ENCODE data around the gene TRMT5.

The TRMT5 gene

DNA sequence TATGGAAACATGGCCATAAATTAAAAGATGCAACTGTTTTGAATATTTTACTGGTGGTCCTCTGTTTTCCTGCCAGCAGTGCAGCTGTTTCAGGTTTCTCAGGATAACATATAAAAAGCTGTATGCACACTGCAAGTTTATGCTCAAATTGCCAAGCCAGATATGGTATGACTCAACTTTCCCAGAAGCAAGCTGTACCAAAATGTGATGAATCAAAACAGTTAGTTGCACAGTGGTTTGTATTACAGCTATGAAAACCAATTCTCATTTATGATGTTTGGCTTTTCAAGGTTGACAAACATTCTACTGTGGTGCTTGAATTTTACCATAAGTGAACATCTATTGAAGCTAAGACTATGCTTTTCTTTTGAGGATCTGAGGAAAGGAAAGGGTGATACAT, 15.5 kb downstream of the TRMT5 start:
- Histone ChIP-seq H2AK5ac (ENCODE audit: low read length) (no peak overlapping the region), H3K27ac (ENCODE audit: low read depth, low read length) (no peak overlapping the region), H3K9ac (ENCODE audit: low read length) (no peak overlapping the region), H4K12ac (ENCODE audit: low read depth, low read length) (no peak overlapping the region), H2BK12ac (ENCODE audit: low read length) (no peak overlapping the region), H3K4me1 (ENCODE audit: control insufficient read depth in 1 of 2, insufficient read depth in 2 of 2, low read length in 2 of 2) (no peaks in the 10 kb centered on the region), H4K8ac (ENCODE audit: low read depth, low read length) (no peak overlapping the region), H3K4me3 (ENCODE audit: low read depth, low read length) (no peak overlapping the region), H3K4ac (ENCODE audit: low read depth, low read length) (no peak overlapping the region), H3K4me2 (ENCODE audit: low read length) (no peak overlapping the region), H3K27me3 (ENCODE audit: insufficient read depth, low read length) (no peaks in the 10 kb centered on the region), H3K79me1 (ENCODE audit: low read length) (no peaks in the 10 kb centered on the region), H3K9me3 (ENCODE audit: insufficient read depth, low read depth, low read length) (no peaks in the 10 kb centered on the region), H2BK5ac (ENCODE audit: low read depth, low read length, poor library complexity) (no peak overlapping the region), H4K91ac (ENCODE audit: low read depth, low read length) (no peak overlapping the region), H3K18ac (ENCODE audit: low read length) (no peak overlapping the region), H2BK120ac (ENCODE audit: insufficient read depth, low read length, poor library complexity) (no peak overlapping the region), H2AFZ (ENCODE audit: insufficient read depth, low read length, poor library complexity) (no peak overlapping the region), H3K36me3 (ENCODE audit: control insufficient read depth in 1 of 2, insufficient read depth in 2 of 2, low read length in 2 of 2) (peaks cover 0 to 2% of the 10 kb centered on the region in 2 experiments), H3K23ac (ENCODE audit: low read length) (no peak overlapping the region), H3K79me2 (ENCODE audit: control insufficient read depth, insufficient read depth, low read length, poor library complexity) (no peaks in the 10 kb centered on the region), H3K14ac (ENCODE audit: low read length) (no peak overlapping the region)
- no peak for DNase-seq

- Histone ChIP-seq H2BK120ac (ENCODE audit: insufficient read depth, low read length, poor library complexity) (no peak overlapping the region), H2BK12ac (ENCODE audit: low read length) (no peak overlapping the region), H3K79me1 (ENCODE audit: low read length) (no peaks in the 10 kb centered on the region), H3K79me2 (ENCODE audit: control insufficient read depth, insufficient read depth, low read length, poor library complexity) (no peaks in the 10 kb centered on the region), H2BK5ac (ENCODE audit: low read depth, low read length, poor library complexity) (no peak overlapping the region), H3K9me3 (ENCODE audit: insufficient read depth, low read depth, low read length) (no peaks in the 10 kb centered on the region), H3K4me3 (ENCODE audit: low read depth, low read length) (no peak overlapping the region), H3K4ac (ENCODE audit: low read depth, low read length) (no peak overlapping the region), H4K8ac (ENCODE audit: low read depth, low read length) (no peak overlapping the region), H3K27me3 (ENCODE audit: insufficient read depth, low read length) (no peaks in the 10 kb centered on the region), H3K18ac (ENCODE audit: low read length) (no peak overlapping the region), H4K91ac (ENCODE audit: low read depth, low read length) (no peak overlapping the region), H3K14ac (ENCODE audit: low read length) (no peak overlapping the region), H3K23ac (ENCODE audit: low read length) (no peak overlapping the region), H3K36me3 (ENCODE audit: control insufficient read depth in 1 of 2, insufficient read depth in 2 of 2, low read length in 2 of 2) (peaks cover 0 to 2% of the 10 kb centered on the region in 2 experiments), H2AK5ac (ENCODE audit: low read length) (no peak overlapping the region), H3K4me2 (ENCODE audit: low read length) (no peak overlapping the region), H3K9ac (ENCODE audit: low read length) (no peak overlapping the region), H4K12ac (ENCODE audit: low read depth, low read length) (no peak overlapping the region), H2AFZ (ENCODE audit: insufficient read depth, low read length, poor library complexity) (no peak overlapping the region), H3K4me1 (ENCODE audit: control insufficient read depth in 1 of 2, insufficient read depth in 2 of 2, low read length in 2 of 2) (no peaks in the 10 kb centered on the region), H3K27ac (ENCODE audit: low read depth, low read length) (no peak overlapping the region)
- no CpG with 5 or more reads among the region's 2 CpGs for WGBS (ENCODE audit: extremely low coverage, insufficient coverage, insufficient read length)
- no peak for DNase-seq
Measured at GRCh38 chr14:60964904-60965303, 16.0 kb downstream of the TRMT5 start.

- no peak overlapping the region for H3K4me2 ChIP-seq (ENCODE audit: low read length)
- no peaks in the 10 kb centered on the region for H3K27me3 ChIP-seq (ENCODE audit: insufficient read depth, low read length)
- H3K4me1 ChIP-seq (ENCODE audit: control insufficient read depth in 1 of 2, insufficient read depth in 2 of 2, low read length in 2 of 2) = no peaks in the 10 kb centered on the region
- no peak overlapping the region for H2AFZ ChIP-seq (ENCODE audit: insufficient read depth, low read length, poor library complexity)
- WGBS (ENCODE audit: extremely low coverage, insufficient coverage, insufficient read length) = no CpG with 5 or more reads among the region's 2 CpGs
- H3K23ac ChIP-seq (ENCODE audit: low read length) = no peak overlapping the region
- peaks cover 0 to 2% of the 10 kb centered on the region in 2 experiments for H3K36me3 ChIP-seq (ENCODE audit: control insufficient read depth in 1 of 2, insufficient read depth in 2 of 2, low read length in 2 of 2)
- H3K9me3 ChIP-seq (ENCODE audit: insufficient read depth, low read depth, low read length) = peaks cover 6% of the 10 kb centered on the region
- H2BK120ac ChIP-seq (ENCODE audit: insufficient read depth, low read length, poor library complexity) = no peak overlapping the region
- no peaks in the 10 kb centered on the region for H3K79me2 ChIP-seq (ENCODE audit: control insufficient read depth, insufficient read depth, low read length, poor library complexity)
- no peaks in the 10 kb centered on the region for H3K79me1 ChIP-seq (ENCODE audit: low read length)
- no peak overlapping the region for H3K18ac ChIP-seq (ENCODE audit: low read length)
- H3K9ac ChIP-seq (ENCODE audit: low read length) = no peak overlapping the region
- no peak overlapping the region for H4K91ac ChIP-seq (ENCODE audit: low read depth, low read length)
- H3K14ac ChIP-seq (ENCODE audit: low read length) = no peak overlapping the region
- H2BK12ac ChIP-seq (ENCODE audit: low read length) = no peak overlapping the region
- H4K12ac ChIP-seq (ENCODE audit: low read depth, low read length) = no peak overlapping the region
- no peak overlapping the region for H3K4me3 ChIP-seq (ENCODE audit: low read depth, low read length)
- no peak overlapping the region for H2BK5ac ChIP-seq (ENCODE audit: low read depth, low read length, poor library complexity)
- no peak overlapping the region for H4K8ac ChIP-seq (ENCODE audit: low read depth, low read length)
- no peak overlapping the region for H3K27ac ChIP-seq (ENCODE audit: low read depth, low read length)
- DNase-seq = no peak
- H3K4ac ChIP-seq (ENCODE audit: low read depth, low read length) = no peak overlapping the region
- H2AK5ac ChIP-seq (ENCODE audit: low read length) = no peak overlapping the region
Measured at GRCh38 chr14:60963761-60964160, 17.1 kb downstream of the TRMT5 start.

DNA sequence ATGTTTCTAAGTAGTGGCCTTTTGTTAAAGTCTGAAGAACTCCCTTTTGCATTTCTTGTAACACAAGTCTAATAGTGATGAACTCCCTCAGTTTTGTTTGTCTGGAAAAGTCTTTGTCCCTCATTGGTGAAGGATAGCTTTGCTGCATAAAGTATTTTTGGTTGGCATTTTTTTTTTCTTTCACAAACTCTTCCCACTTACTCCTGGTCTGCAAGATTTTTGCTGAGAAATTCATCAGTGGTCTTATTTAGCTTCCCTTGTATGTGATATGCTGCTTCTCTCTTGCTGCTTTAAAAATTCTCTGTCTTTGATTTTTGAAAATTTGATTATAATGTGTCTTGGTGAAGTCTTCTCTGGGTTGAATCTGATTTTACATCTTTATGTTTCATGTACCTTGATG, 22.7 kb downstream of the TRMT5 start:
- peaks cover 6% of the 10 kb centered on the region for H3K9me3 ChIP-seq (ENCODE audit: insufficient read depth, low read depth, low read length)

More for the DNA sequence above, 22.7 kb downstream of the TRMT5 start:
- Histone ChIP-seq H4K91ac (ENCODE audit: low read depth, low read length) (no peak overlapping the region), H3K18ac (ENCODE audit: low read length) (no peak overlapping the region), H3K4ac (ENCODE audit: low read depth, low read length) (no peak overlapping the region), H2AFZ (ENCODE audit: insufficient read depth, low read length, poor library complexity) (no peak overlapping the region), H4K8ac (ENCODE audit: low read depth, low read length) (no peak overlapping the region), H3K23ac (ENCODE audit: low read length) (no peak overlapping the region), H3K4me2 (ENCODE audit: low read length) (no peak overlapping the region), H3K4me3 (ENCODE audit: low read depth, low read length) (no peak overlapping the region), H2BK5ac (ENCODE audit: low read depth, low read length, poor library complexity) (no peak overlapping the region), H3K27ac (ENCODE audit: low read depth, low read length) (no peak overlapping the region), H3K27me3 (ENCODE audit: insufficient read depth, low read length) (no peaks in the 10 kb centered on the region), H2BK12ac (ENCODE audit: low read length) (no peak overlapping the region), H3K79me1 (ENCODE audit: low read length) (no peaks in the 10 kb centered on the region), H2BK120ac (ENCODE audit: insufficient read depth, low read length, poor library complexity) (no peak overlapping the region), H3K4me1 (ENCODE audit: control insufficient read depth in 1 of 2, insufficient read depth in 2 of 2, low read length in 2 of 2) (no peaks in the 10 kb centered on the region), H2AK5ac (ENCODE audit: low read length) (no peak overlapping the region), H3K9ac (ENCODE audit: low read length) (no peak overlapping the region), H3K14ac (ENCODE audit: low read length) (no peak overlapping the region), H3K79me2 (ENCODE audit: control insufficient read depth, insufficient read depth, low read length, poor library complexity) (no peaks in the 10 kb centered on the region), H3K36me3 (ENCODE audit: control insufficient read depth in 1 of 2, insufficient read depth in 2 of 2, low read length in 2 of 2) (peaks cover 0 to 3% of the 10 kb centered on the region in 2 experiments), H4K12ac (ENCODE audit: low read depth, low read length) (no peak overlapping the region)
- no peak for DNase-seq

All from trophoblast cell (in vitro differentiated cells and primary cell).